Activated CD4-positive, CD25-positive, alpha-beta regulatory T cell treated with anti-CD3 and anti-CD28 coated beads, Interleukin-2, amount 50 U/mL, for 16 hours (primary cell): Measurements from ENCODE around the gene TBC1D3E.
"Not testable (repeated sequence)": the region's sequence is repeated elsewhere in the genome, so short reads cannot be mapped to it uniquely, and the experiment has no call there.

Source experiments
- DNase-seq: peaks from one replicate; pipeline ENCODE4 v3.0.0-alpha.2; 2020; ENCODE audit warnings: low read depth, low spot score

TBC1D3E gene

GRCh38 chr17:38127651-38128050 lies at the start of gene TBC1D3E:
TSS of gene TBC1D3E (plus strand) at chr17:38127951. CDS start at chr17:38129496, 1,545 bp downstream.
- DNase-seq, result not testable (repeated sequence)

GRCh38 chr17:38087344-38087743 lies 40.4 kb upstream of the TBC1D3E start:
- not testable (repeated sequence) for DNase-seq

- not testable (repeated sequence) for DNase-seq
Observed at GRCh38 chr17:38088120-38088519, 39.6 kb upstream of the TBC1D3E start.

- DNase-seq, result not testable (repeated sequence)
Observed at GRCh38 chr17:38094059-38094694, 33.6 kb upstream of the TBC1D3E start.

- DNase-seq, result not testable (repeated sequence)
Observed at GRCh38 chr17:38099262-38099661, 28.5 kb upstream of the TBC1D3E start.

GRCh38 chr17:38119829-38120228 lies 7.9 kb upstream of the TBC1D3E start:
- DNase-seq, result not testable (repeated sequence)

GRCh38 chr17:38134860-38135259 lies 7.1 kb downstream of the TBC1D3E start:
- DNase-seq, result not testable (repeated sequence)
